H1 (cell line): Measurements from ENCODE around the gene SLC24A4. TPM values are rescaled to one million over a fixed set of nuclear protein-coding genes. Genes with fewer than 3 reads are reported as not detected.

Experiments
- CTCF ChIA-PET: fragments of 300-600 bp; sonication (Branson Sonifier 250); formaldehyde crosslinking; loops from one replicate; lab custom pipeline; 2021; ENCODE audit not compliant: partially characterized antibody; lab: Charles Lee
- POLR2A ChIA-PET: fragments of 300-600 bp; sonication (Branson Sonifier 250); formaldehyde crosslinking; loops from one replicate; lab custom pipeline; 2021; ENCODE audit warnings: inconsistent platforms; ENCODE audit not compliant: partially characterized antibody; lab: Charles Lee
- DNase-seq, 2 experiments: peaks; one replicate each; pipeline versions ENCODE4 v3.0.0 to v3.0.0-alpha.2; 2010 to 2022; ENCODE audit warnings: low spot score in 2 of 2, low read depth in 1 of 2, mixed read lengths in 1 of 2
- FAIRE-seq: peaks from 2 replicates; lab custom pipeline; 2011; peaks lifted over from hg19 to GRCh38; lab: Jason Lieb, UNC
- H2AFZ ChIP-seq: 2 replicates; pipeline ENCODE4 v1.8.1; 2012; ENCODE audit warnings: low read length, inconsistent platforms
- H2AK5ac ChIP-seq: 2 replicates; pipeline ENCODE4 v1.6.1; 2013; ENCODE audit warnings: low read depth, low read length
- H2BK120ac ChIP-seq: replicated peaks from 2 replicates; pipeline ENCODE3; 2013; ENCODE audit warnings: low read depth, low read length, inconsistent platforms
- H2BK12ac ChIP-seq: 2 replicates; pipeline ENCODE4 v1.6.1; 2013; ENCODE audit warnings: low read depth, low read length
- H2BK15ac ChIP-seq: 2 replicates; pipeline ENCODE4 v1.6.1; 2013; ENCODE audit warnings: low read length
- H2BK20ac ChIP-seq: 2 replicates; pipeline ENCODE4 v1.6.1; 2013; ENCODE audit warnings: low read length
- H2BK5ac ChIP-seq: 2 replicates; pipeline ENCODE4 v1.6.1; 2013; ENCODE audit warnings: low read depth, low read length
- H3K14ac ChIP-seq: 2 replicates; pipeline ENCODE4 v1.6.1; 2013; ENCODE audit warnings: inconsistent platforms; ENCODE audit not compliant: insufficient read length
- H3K18ac ChIP-seq: 2 replicates; pipeline ENCODE4 v1.6.1; 2013; ENCODE audit warnings: low read length; ENCODE audit errors: extremely low read depth
- H3K23ac ChIP-seq: 2 replicates; pipeline ENCODE4 v1.6.1; 2013; ENCODE audit warnings: inconsistent platforms; ENCODE audit not compliant: insufficient read length
- H3K23me2 ChIP-seq: 2 replicates; pipeline ENCODE4 v1.6.1; 2013; ENCODE audit warnings: low read depth, low read length
- H3K27ac ChIP-seq: 2 replicates; pipeline ENCODE4 v1.6.1; 2011; ENCODE audit warnings: low read depth, low read length, inconsistent platforms
- H3K27me3 ChIP-seq, 4 experiments: replicated peaks in 1 of 4; 1 replicate in 1 of 4; 2 replicates in 3 of 4; pipeline versions ENCODE4 v1.6.1 to v1.8.1; 2011 to 2013; ENCODE audit warnings: low read length in 3 of 4, mild to moderate bottlenecking in 3 of 4, inconsistent platforms in 2 of 4, mixed read lengths in 2 of 4, moderate library complexity in 1 of 4; ENCODE audit not compliant: control insufficient read depth in 3 of 4, insufficient read depth in 3 of 4; ENCODE audit errors: extremely low read depth in 1 of 4
- H3K36me3 ChIP-seq, 4 experiments: 2 replicates each; pipeline versions ENCODE4 v1.6.1 to v1.8.1; 2011 to 2013; ENCODE audit warnings: mild to moderate bottlenecking in 4 of 4, low read length in 3 of 4, moderate library complexity in 2 of 4, control low read depth in 1 of 4, inconsistent platforms in 1 of 4; ENCODE audit not compliant: insufficient read depth in 4 of 4, control insufficient read depth in 2 of 4
- H3K4ac ChIP-seq: replicated peaks from 2 replicates; pipeline ENCODE3; 2013; ENCODE audit warnings: low read length, low read depth, mixed read lengths, inconsistent platforms; ENCODE audit not compliant: insufficient read length
- H3K4me1 ChIP-seq, 4 experiments: replicated peaks in 1 of 4; 1 replicate in 1 of 4; 2 replicates in 3 of 4; pipeline versions ENCODE4 v1.6.1 to v1.8.1; 2011 to 2013; ENCODE audit warnings: low read length in 3 of 4, inconsistent platforms in 2 of 4, mixed read lengths in 1 of 4; ENCODE audit not compliant: insufficient read depth in 4 of 4, control insufficient read depth in 3 of 4
- H3K4me2 ChIP-seq, 2 experiments: 2 replicates each; pipeline versions ENCODE4 v1.6.1 to v1.8.1; 2011 to 2013; ENCODE audit warnings: low read depth in 2 of 2, low read length in 2 of 2, control low read depth in 1 of 2, inconsistent platforms in 1 of 2, mild to moderate bottlenecking in 1 of 2; ENCODE audit not compliant: insufficient read depth in 1 of 2
- H3K4me3 ChIP-seq, 4 experiments: fragments of 200-600, 300-600 bp in 1 of 4; sonication (generic), shearing (Covaris generic), sonication (Bioruptor Twin) in 1 of 4; 2 replicates each; pipeline versions ENCODE4 v1.5.1 to v1.8.1; 2011 to 2016; ENCODE audit warnings: low read length in 4 of 4, low read depth in 3 of 4, control low read depth in 2 of 4, inconsistent platforms in 2 of 4, mild to moderate bottlenecking in 2 of 4, mixed read lengths in 1 of 4, moderate library complexity in 1 of 4; ENCODE audit not compliant: insufficient read depth in 2 of 4; ENCODE audit errors: extremely low read depth in 1 of 4
- H3K56ac ChIP-seq: replicated peaks from 2 replicates; pipeline ENCODE3; 2013; ENCODE audit warnings: low read depth, mild to moderate bottlenecking, mixed read lengths, low read length, inconsistent platforms; ENCODE audit not compliant: insufficient read length
- H3K79me1 ChIP-seq: 2 replicates; pipeline ENCODE4 v1.6.1; 2013; ENCODE audit warnings: low read depth, low read length, control low read depth
- H3K79me2 ChIP-seq, 2 experiments: 2 replicates each; pipeline versions ENCODE4 v1.6.1 to v1.8.1; 2012 to 2013; ENCODE audit warnings: low read length in 2 of 2, mild to moderate bottlenecking in 2 of 2, inconsistent platforms in 1 of 2; ENCODE audit not compliant: insufficient read depth in 2 of 2, control insufficient read depth in 1 of 2
- H3K9ac ChIP-seq, 4 experiments: replicated peaks in 1 of 4; 1 replicate in 1 of 4; 2 replicates in 3 of 4; pipeline versions ENCODE4 v1.6.1 to v1.8.1; 2011 to 2013; ENCODE audit warnings: low read depth in 3 of 4, low read length in 3 of 4, control low read depth in 2 of 4, mild to moderate bottlenecking in 2 of 4, moderate library complexity in 2 of 4, inconsistent platforms in 1 of 4; ENCODE audit errors: extremely low read depth in 1 of 4
- H3K9me3 ChIP-seq, 2 experiments: 2 replicates each; pipeline versions ENCODE4 v1.6.1 to v1.8.1; 2012 to 2013; ENCODE audit warnings: mild to moderate bottlenecking in 2 of 2, moderate library complexity in 2 of 2, control low read depth in 1 of 2, inconsistent platforms in 1 of 2, low read depth in 1 of 2, low read length in 1 of 2, mixed read lengths in 1 of 2; ENCODE audit not compliant: insufficient read depth in 2 of 2
- H4K20me1 ChIP-seq, 2 experiments: replicated peaks in 1 of 2; 2 replicates each; pipeline versions ENCODE3 to v1.8.1; 2011 to 2013; ENCODE audit warnings: inconsistent platforms in 2 of 2, low read length in 2 of 2, mild to moderate bottlenecking in 1 of 2; ENCODE audit not compliant: insufficient read depth in 2 of 2, control insufficient read depth in 1 of 2
- H4K5ac ChIP-seq: 2 replicates; pipeline ENCODE4 v1.6.1; 2013; ENCODE audit warnings: low read length, low read depth, mixed read lengths, inconsistent platforms; ENCODE audit not compliant: insufficient read length
- H4K8ac ChIP-seq: 2 replicates; pipeline ENCODE4 v1.8.0; 2013; ENCODE audit warnings: mild to moderate bottlenecking, moderate library complexity, low read length, inconsistent platforms; ENCODE audit not compliant: insufficient read depth; ENCODE audit errors: extremely low read depth
- H4K91ac ChIP-seq: replicated peaks from 2 replicates; pipeline ENCODE3; 2013; ENCODE audit warnings: low read length, mixed read lengths, inconsistent platforms; ENCODE audit not compliant: insufficient read length
- BCL11A ChIP-seq, 2 experiments: IDR thresholded peaks; one replicate each; pipeline ENCODE4 v1.6.1; 2011; ENCODE audit warnings: low read depth in 2 of 2, low read length in 2 of 2, mild to moderate bottlenecking in 2 of 2
- KDM4A ChIP-seq: IDR thresholded peaks from one replicate; pipeline ENCODE4 v1.7.1; 2012; ENCODE audit warnings: low read depth, mild to moderate bottlenecking, moderate library complexity, low read length, inconsistent platforms; ENCODE audit not compliant: severe bottlenecking
- SAP30 ChIP-seq: fragments of 300-600 bp; sonication (generic); IDR thresholded peaks from 2 replicates; pipeline ENCODE4 v1.7.1; 2012; ENCODE audit warnings: low read length, moderate library complexity, mild to moderate bottlenecking, inconsistent platforms; ENCODE audit not compliant: insufficient read depth, insufficient replicate concordance
- SP2 ChIP-seq: IDR thresholded peaks from 2 replicates; pipeline ENCODE4 v1.6.1; 2012; ENCODE audit warnings: mild to moderate bottlenecking, low read length, inconsistent platforms
- SP4 ChIP-seq: IDR thresholded peaks from 2 replicates; pipeline ENCODE4 v1.6.1; 2012; ENCODE audit warnings: low read length, inconsistent platforms
- TAF7 ChIP-seq: optimal IDR thresholded peaks from 2 replicates; pipeline ENCODE3; 2011; ENCODE audit warnings: low read depth, mild to moderate bottlenecking, inconsistent platforms, low read length, moderate library complexity, borderline replicate concordance
- TCF12 ChIP-seq: IDR thresholded peaks from 2 replicates; pipeline ENCODE4 v1.6.1; 2011; ENCODE audit warnings: low read depth, mild to moderate bottlenecking, low read length
- ZNF274 ChIP-seq: IDR thresholded peaks from 2 replicates; pipeline ENCODE4 v1.7.0; 2012; ENCODE audit warnings: low read length, borderline replicate concordance; ENCODE audit errors: extremely low read depth
- WGBS, 2 experiments: shearing (Covaris generic) in 1 of 2; methylation state at CpG; one replicate each; pipeline versions ENCODE4 v1.1.6 to v1.1.7; 2013 to 2015; ENCODE audit warnings: low lambda C conversion rate in 2 of 2, mixed read lengths in 2 of 2, inconsistent platforms in 1 of 2, low coverage in 1 of 2, missing lambda C conversion rate in 1 of 2; ENCODE audit not compliant: insufficient replicate concordance in 2 of 2, insufficient coverage in 1 of 2, insufficient read length in 1 of 2; ENCODE audit errors: extremely low coverage in 1 of 2, missing lambda C conversion rate in 1 of 2; 5-methylcytosine and 5-hydroxymethylcytosine counted together
- polyA plus RNA-seq, 7 experiments: library from polyadenylated mRNA; depleted of rRNA in 3 of 7; stranded (reverse) in 5 of 7; unstranded in 2 of 7; fragments of >200 nt in 5 of 7; fragments of 200-250 nt in 2 of 7; gene quantifications; 1 replicate in 5 of 7; 2 replicates in 1 of 7; 4 replicates in 1 of 7; pipeline versions ENCODE4 v1.2.1 to v1.2.3, GENCODE V29; 2011 to 2013; ENCODE audit warnings: missing spikeins in 2 of 7, mixed read lengths in 2 of 7
- total RNA-seq: library from RNA; stranded (reverse); fragmentation: NEBNext Ultra II Directional; extraction: Animal tissue kit (Norgen Biotek cat#: 25700); gene quantifications from 2 replicates; pipeline ENCODE4 v1.2.1, GENCODE V29; 2021
- TF ChIP-seq, protein P1 (sequence below): IDR thresholded peaks from 2 replicates; pipeline ENCODE4 v1.6.1; 2011; ENCODE audit warnings: low read depth, mild to moderate bottlenecking, low read length; ENCODE audit not compliant: insufficient read depth

Gene SLC24A4
- total and polyA plus RNA-seq, 2 of the 8 experiments (the other 6 are each of a cell fraction or from before 2014, with no cell fraction given) = 0.27 to 0.89 TPM

DNA sequence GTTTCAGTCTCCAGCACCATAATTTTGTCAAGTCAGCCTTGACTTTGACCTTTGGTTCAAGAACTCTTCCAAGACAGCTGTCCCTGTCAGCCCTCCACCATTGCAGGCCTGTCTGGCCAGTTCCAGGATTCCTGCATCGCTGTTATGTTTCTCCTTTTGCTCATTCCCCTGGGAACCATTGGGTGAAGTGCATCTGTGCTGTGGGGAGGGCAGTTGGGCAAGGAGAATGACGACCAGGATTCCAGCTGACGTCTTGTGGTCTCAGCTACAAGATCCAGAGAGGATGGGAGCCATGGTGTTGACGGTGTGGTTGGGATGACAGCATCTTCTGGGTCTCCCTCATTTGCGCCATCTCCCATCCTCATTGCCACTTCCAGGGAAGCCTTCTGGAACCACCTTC is 45.9 kb upstream of the SLC24A4 start:
- ChIA-PET CTCF (interaction anchor here (0.8 kb wide), 1 partner anchor 22 kb away, joined by 3 read pairs; no protein-coding TSS in a partner anchor), POLR2A (no interaction called here)
- Histone ChIP-seq H3K23ac (no peak overlapping the region), H2BK12ac (no peak overlapping the region), H3K4me3 (no peak overlapping the region), H2AFZ (no peak overlapping the region), H4K20me1 (no peaks in the 10 kb centered on the region), H3K79me2 (no peaks in the 10 kb centered on the region), H3K27ac (no peak overlapping the region), H3K23me2 (no peaks in the 10 kb centered on the region), H4K8ac (no peak overlapping the region), H4K91ac (no peak overlapping the region), H3K9me3 (no peaks in the 10 kb centered on the region; a peak in 1 of 4 replicates), H2BK5ac (no peak overlapping the region), H3K4ac (no peak overlapping the region), H3K36me3 (no peaks in the 10 kb centered on the region), H3K9ac (no peak overlapping the region), H3K4me1 (no peaks in the 10 kb centered on the region), H3K79me1 (no peaks in the 10 kb centered on the region), H3K27me3 (no peaks in the 10 kb centered on the region), H3K56ac (no peak overlapping the region), H3K14ac (no peak overlapping the region), H4K5ac (no peak overlapping the region), H2AK5ac (no peak overlapping the region), H3K4me2 (no peak overlapping the region), H2BK120ac (no peak overlapping the region), H2BK20ac (no peak overlapping the region), H2BK15ac (no peak overlapping the region), H3K18ac (no peak overlapping the region)
- TF ChIP-seq TAF7 = no peak
- no peak for TF ChIP-seq SP4
- TF ChIP-seq, protein P1, sequence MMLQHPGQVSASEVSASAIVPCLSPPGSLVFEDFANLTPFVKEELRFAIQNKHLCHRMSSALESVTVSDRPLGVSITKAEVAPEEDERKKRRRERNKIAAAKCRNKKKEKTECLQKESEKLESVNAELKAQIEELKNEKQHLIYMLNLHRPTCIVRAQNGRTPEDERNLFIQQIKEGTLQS = no peak
- TF ChIP-seq KDM4A = no peak
- TF ChIP-seq SP2 = no peak
- TF ChIP-seq ZNF274 = no peak
- TF ChIP-seq TCF12 = no peak
- TF ChIP-seq SAP30 = no peak
- no peak for TF ChIP-seq BCL11A (IDR thresholded peaks at IDR 0.05; ENCODE audit: low read depth in 2 of 2, low read length in 2 of 2)
- FAIRE-seq (no peak), DNase-seq (no peak)
- WGBS, 2 experiments = 86% methylated on average over 5 of the region's 5 CpGs; no CpG with 5 or more reads in 1 of the 2 experiments
